K562 (cell line): ENCODE results near the gene TUBB4B. TPM values are rescaled to one million over a fixed set of nuclear protein-coding genes. Genes with fewer than 3 reads are reported as not detected.
A peak's percentile ranks its signal among the peaks of the same experiment; 100 is the strongest.

ENCODE experiments used
- HCFC1 ChIP-seq: IDR thresholded peaks from 2 replicates; pipeline ENCODE4 v1.6.1; 2012; ENCODE audit warnings: low read depth, low read length, improper control_type of control experiment
- HINFP ChIP-seq: fragments of 450-650 bp; conservative IDR thresholded peaks from 2 replicates; pipeline ENCODE4 v1.6.1; 2016; ENCODE audit warnings: missing genetic modification characterization, low read depth, mild to moderate bottlenecking, control low read depth, missing compliant biosample characterization
- HMBOX1 ChIP-seq: sonication (generic); IDR thresholded peaks from 2 replicates; pipeline ENCODE4 v1.6.1; 2016
- HNRNPLL ChIP-seq: fragments of 200-400 bp; formaldehyde crosslinking; IDR thresholded peaks from 2 replicates; pipeline ENCODE4 v1.6.1; 2017; ENCODE audit warnings: low read length, low read depth, mild to moderate bottlenecking; ENCODE audit not compliant: poor library complexity, severe bottlenecking
- KLF13 ChIP-seq: fragments of 450-650 bp; IDR thresholded peaks from 2 replicates; pipeline ENCODE4 v1.6.1; 2016; ENCODE audit warnings: missing genetic modification characterization, low read depth, mild to moderate bottlenecking, missing compliant biosample characterization, moderate library complexity, borderline replicate concordance
- SAFB ChIP-seq: fragments of 200-400 bp; formaldehyde crosslinking; IDR thresholded peaks from 2 replicates; pipeline ENCODE4 v1.6.1; 2017; ENCODE audit warnings: low read depth, low read length, borderline replicate concordance
- ZBTB11 ChIP-seq, 3 experiments: fragments of 200-800 bp in 1 of 3; fragments of 250-450 bp in 1 of 3; fragments of 450-650 bp in 1 of 3; sonication (Bioruptor Pico) in 1 of 3; sonication (Bioruptor generic) in 1 of 3; formaldehyde crosslinking in 1 of 3; IDR thresholded peaks; 2 replicates each; pipeline versions ENCODE4 v1.6.1 to v1.8.0; 2016 to 2022; ENCODE audit warnings: mild to moderate bottlenecking in 2 of 3, missing genetic modification characterization in 2 of 3, missing compliant biosample characterization in 1 of 3, moderate library complexity in 1 of 3
- ZNF407 ChIP-seq: fragments of 450-650 bp; IDR thresholded peaks from 2 replicates; pipeline ENCODE4 v1.6.1; 2016; ENCODE audit warnings: low read depth
- ZNF668 ChIP-seq: fragments of 250-450 bp; sonication (Bioruptor Pico); IDR thresholded peaks from 2 replicates; pipeline ENCODE4 v1.8.0; 2022; ENCODE audit warnings: mild to moderate bottlenecking, inconsistent platforms
- polyA plus RNA-seq, 8 experiments: library from polyadenylated mRNA; depleted of rRNA in 4 of 8; stranded (reverse) in 5 of 8; unstranded in 3 of 8; fragments of >200 nt; fragmentation: Nextera tagmentation in 2 of 8; fragmentation: Illumina TruSeq in 1 of 8; extraction: Ambion mirVana in 2 of 8; extraction: Trizol in 1 of 8; gene quantifications; 2 replicates each; pipeline versions ENCODE4 v1.2.1 to v1.2.3, GENCODE V29; 2011 to 2014; ENCODE audit warnings: inconsistent platforms in 1 of 8, missing spikeins in 1 of 8
- total RNA-seq, 7 experiments: library from RNA; depleted of rRNA in 6 of 7; stranded (reverse); fragments of >200 nt in 6 of 7; fragmentation: Illumina TruSeq in 2 of 7; extraction: Trizol in 2 of 7; gene quantifications; 2 replicates each; pipeline versions ENCODE4 v1.2.1 to v1.2.3, GENCODE V29; 2011 to 2021; ENCODE audit warnings: low replicate concordance in 1 of 7

Gene TUBB4B
- total and polyA plus RNA-seq, 9 of the 15 experiments (the other 6 are each of a cell fraction or from before 2014, with no cell fraction given) = 24.1 to 443 (median 268) TPM

- no peak for TF ChIP-seq ZNF407
- no peak for TF ChIP-seq HINFP (tag)
- TF ChIP-seq HCFC1 = 0 out of 2 replicates have a peak, but pooled peaks have one; percentile 6
- peak in 1 of 3 experiments; percentile 23; a peak in 1 of 6 replicates for TF ChIP-seq ZBTB11 (CRISPR knock-in tag; IDR thresholded peaks at IDR 0.05)
- peak; percentile 77; the same call in 1 of the 2 replicates for TF ChIP-seq KLF13 (tag)
- no peak for TF ChIP-seq HNRNPLL
- peak; percentile 99 for TF ChIP-seq SAFB
- no peak for TF ChIP-seq ZNF668
- TF ChIP-seq HMBOX1 = no peak
Observed at GRCh38 chr9:137240318-137240840, 708 bp upstream of the TUBB4B start (continued).
